Iris pigment epithelial cell (primary cell): ENCODE measurements around the gene SLC9A9.

Source experiments
- DNase-seq: peaks from one replicate; pipeline ENCODE4 v3.0.0-alpha.2; 2011; ENCODE audit warnings: low read depth

SLC9A9 gene

GRCh38 chr3:143644370-143645089 lies 203.7 kb downstream of the SLC9A9 start:
- DNase-seq, result peak; percentile 86

GRCh38 chr3:143643905-143644304 lies 204.4 kb downstream of the SLC9A9 start:
- DNase-seq, result peak; percentile 15

- no peak for DNase-seq
Observed at GRCh38 chr3:143640774-143641173, 207.5 kb downstream of the SLC9A9 start.

- no peak for DNase-seq
Observed at GRCh38 chr3:143637133-143637532, 211.1 kb downstream of the SLC9A9 start.

GRCh38 chr3:143634991-143635390 lies 213.3 kb downstream of the SLC9A9 start:
- no peak for DNase-seq

GRCh38 chr3:143634427-143634826 lies 213.8 kb downstream of the SLC9A9 start:
- no peak for DNase-seq

GRCh38 chr3:143633816-143634215 lies 214.5 kb downstream of the SLC9A9 start:
- DNase-seq, result no peak

- no peak for DNase-seq
Observed at GRCh38 chr3:143629726-143630125, 218.5 kb downstream of the SLC9A9 start.

GRCh38 chr3:143628971-143629370 lies 219.3 kb downstream of the SLC9A9 start:
- DNase-seq, result peak; percentile 45

- peak; percentile 44 for DNase-seq
Observed at GRCh38 chr3:143627336-143627735, 220.9 kb downstream of the SLC9A9 start.

- no peak for DNase-seq
Observed at GRCh38 chr3:143619231-143619630, 229.0 kb downstream of the SLC9A9 start.

GRCh38 chr3:143617050-143617449 lies 231.2 kb downstream of the SLC9A9 start:
- DNase-seq, result no peak

- peak; percentile 57 for DNase-seq
Observed at GRCh38 chr3:143613226-143613625, 235.0 kb downstream of the SLC9A9 start.

- no peak for DNase-seq
Observed at GRCh38 chr3:143612541-143612940, 235.7 kb downstream of the SLC9A9 start.

GRCh38 chr3:143608966-143609365 lies 239.3 kb downstream of the SLC9A9 start:
- peak; percentile 98 for DNase-seq

GRCh38 chr3:143605233-143605950 lies 242.9 kb downstream of the SLC9A9 start:
- DNase-seq, result no peak

- DNase-seq, result no peak
Observed at GRCh38 chr3:143604402-143605185, 243.7 kb downstream of the SLC9A9 start.

GRCh38 chr3:143603774-143604173 lies 244.5 kb downstream of the SLC9A9 start:
- DNase-seq, result no peak

- DNase-seq, result peak; percentile 95
Observed at GRCh38 chr3:143601723-143602484, 246.4 kb downstream of the SLC9A9 start.

- DNase-seq, result peak; percentile 77
Observed at GRCh38 chr3:143600756-143601718, 247.2 kb downstream of the SLC9A9 start.
